A673 (cell line): ENCODE measurements around the gene COG6. TPM values are rescaled to one million over a fixed set of nuclear protein-coding genes. Genes with fewer than 3 reads are reported as not detected.

ENCODE experiments used
- Bru-seq: library from RNA; stranded (reverse); fragments of 400-500 nt; gene quantifications from one replicate; lab custom pipeline; 2021; lab: Mats Ljungman, UMichigan
- BruChase-seq, 2 experiments: library from RNA; stranded (reverse); fragments of 400-500 nt; gene quantifications; one replicate each; lab custom pipeline; 2021; lab: Mats Ljungman, UMichigan
- BruUV-seq: library from RNA; stranded (reverse); fragments of 400-500 nt; replicated peaks from 2 replicates; lab custom pipeline; 2021; lab: Mats Ljungman, UMichigan
- CTCF ChIA-PET: fragments of 300-600 bp; sonication (Branson Sonifier 250); formaldehyde crosslinking; loops from one replicate; lab custom pipeline; 2022; ENCODE audit warnings: antibody characterized with exemption; lab: Charles Lee
- POLR2A ChIA-PET: fragments of 300-600 bp; sonication (Branson Sonifier 250); formaldehyde crosslinking; loops from one replicate; lab custom pipeline; 2022; ENCODE audit warnings: antibody characterized with exemption; ENCODE audit not compliant: low non-redundant PET; lab: Charles Lee
- DNase-seq: peaks from one replicate; pipeline ENCODE4 v3.0.0-alpha.2; 2015; ENCODE audit warnings: low spot score
- H3K27ac ChIP-seq: fragments of 200-600 bp; sonication (generic); 2 replicates; pipeline ENCODE4 v1.5.1; 2016; ENCODE audit warnings: mixed run types, low read depth, mild to moderate bottlenecking, mixed read lengths, antibody characterized with exemption, low read length; ENCODE audit not compliant: poor library complexity, severe bottlenecking
- H3K27me3 ChIP-seq: fragments of 200-600 bp; sonication (generic); replicated peaks from 2 replicates; pipeline ENCODE4 v1.6.1; 2017; ENCODE audit warnings: mixed run types, low read depth, mild to moderate bottlenecking, mixed read lengths, antibody characterized with exemption, low read length; ENCODE audit not compliant: insufficient read depth, poor library complexity
- H3K36me3 ChIP-seq: fragments of 200-600 bp; sonication (generic); 2 replicates; pipeline ENCODE4 v1.6.1; 2016; ENCODE audit warnings: mixed run types, mild to moderate bottlenecking, mixed read lengths, antibody characterized with exemption, low read length; ENCODE audit not compliant: insufficient read depth, poor library complexity, severe bottlenecking
- H3K4me1 ChIP-seq: fragments of 200-600 bp; sonication (generic); 2 replicates; pipeline ENCODE4 v1.6.1; 2017; ENCODE audit warnings: mixed run types, mild to moderate bottlenecking, mixed read lengths, antibody characterized with exemption, low read length; ENCODE audit not compliant: insufficient read depth, poor library complexity, severe bottlenecking
- H3K4me3 ChIP-seq: fragments of 200-600 bp; sonication (generic); 2 replicates; pipeline ENCODE4 v1.5.1; 2016; ENCODE audit warnings: low read depth, mixed run types, mild to moderate bottlenecking, mixed read lengths, low read length; ENCODE audit not compliant: poor library complexity, severe bottlenecking
- H3K9me3 ChIP-seq: fragments of 200-600 bp; sonication (generic); 2 replicates; pipeline ENCODE4 v1.6.1; 2016; ENCODE audit warnings: mixed run types, low read depth, mild to moderate bottlenecking, mixed read lengths, antibody characterized with exemption, low read length; ENCODE audit not compliant: poor library complexity, severe bottlenecking
- EZH2 ChIP-seq: fragments of 200-600 bp; sonication (generic); IDR thresholded peaks from 2 replicates; pipeline ENCODE4 v1.6.1; 2017; ENCODE audit warnings: borderline replicate concordance, low read depth, mild to moderate bottlenecking, mixed read lengths, antibody characterized with exemption, low read length; ENCODE audit not compliant: poor library complexity, severe bottlenecking
- intact Hi-C: fragments of 100-400 bp; cut with micrococcal nuclease; formaldehyde crosslinking; loops from one replicate; pipeline ENCODE4 v1.10.0; 2022; ENCODE audit not compliant: unreplicated experiment
- long read RNA-seq: library from polyadenylated mRNA; stranded (forward); transcript quantifications from one replicate; pipeline ENCODE4 v2.0.0, GENCODE V29; 2022
- total RNA-seq: library from RNA; stranded (reverse); gene quantifications from 2 replicates; pipeline ENCODE4 v1.2.3, GENCODE V29; 2021
- TF ChIP-seq, protein P1 (sequence below): fragments of 300-800, 200-600 bp; sonication (generic); conservative IDR thresholded peaks from 2 replicates; pipeline ENCODE4 v1.5.1; 2017; ENCODE audit warnings: low read depth, mild to moderate bottlenecking, antibody characterized with exemption, low read length, moderate library complexity, mixed read lengths

Gene COG6
- total RNA-seq (33.6 and 41.9 TPM in 2 replicates), Bru-seq, nascent RNA (percentile 69 among the genes with signal in this experiment), BruChase-seq, experiment 1, labeled RNA remaining after a 2-hour chase (percentile 76 among the genes with signal in this experiment), BruChase-seq, experiment 2, labeled RNA remaining after a 6-hour chase (percentile 58 among the genes with signal in this experiment)
- long read RNA-seq, transcript COG6-204 (19 exons, 3,563 nt) = major isoform, 51 of 63 reads
- long read RNA-seq, partial matches to known transcripts = 1 of 63 reads
- long read RNA-seq, other reads (novel, unspliced or antisense) = 11 of 63 reads

- intact Hi-C loops = no loop called here
- Histone ChIP-seq H3K9me3 (no peaks in the 10 kb centered on the region), H3K27me3 (no peaks in the 10 kb centered on the region), H3K36me3 (peaks cover 3% of the 10 kb centered on the region), H3K27ac (peak within 1 kb of the TSS; percentile 69), H3K4me1 (peaks cover 3% of the 10 kb centered on the region), H3K4me3 (peak within 1 kb of the TSS; percentile 89)
- BruUV-seq = no TSS peak
- TF ChIP-seq EZH2 = no peak
- TF ChIP-seq, protein P1, sequence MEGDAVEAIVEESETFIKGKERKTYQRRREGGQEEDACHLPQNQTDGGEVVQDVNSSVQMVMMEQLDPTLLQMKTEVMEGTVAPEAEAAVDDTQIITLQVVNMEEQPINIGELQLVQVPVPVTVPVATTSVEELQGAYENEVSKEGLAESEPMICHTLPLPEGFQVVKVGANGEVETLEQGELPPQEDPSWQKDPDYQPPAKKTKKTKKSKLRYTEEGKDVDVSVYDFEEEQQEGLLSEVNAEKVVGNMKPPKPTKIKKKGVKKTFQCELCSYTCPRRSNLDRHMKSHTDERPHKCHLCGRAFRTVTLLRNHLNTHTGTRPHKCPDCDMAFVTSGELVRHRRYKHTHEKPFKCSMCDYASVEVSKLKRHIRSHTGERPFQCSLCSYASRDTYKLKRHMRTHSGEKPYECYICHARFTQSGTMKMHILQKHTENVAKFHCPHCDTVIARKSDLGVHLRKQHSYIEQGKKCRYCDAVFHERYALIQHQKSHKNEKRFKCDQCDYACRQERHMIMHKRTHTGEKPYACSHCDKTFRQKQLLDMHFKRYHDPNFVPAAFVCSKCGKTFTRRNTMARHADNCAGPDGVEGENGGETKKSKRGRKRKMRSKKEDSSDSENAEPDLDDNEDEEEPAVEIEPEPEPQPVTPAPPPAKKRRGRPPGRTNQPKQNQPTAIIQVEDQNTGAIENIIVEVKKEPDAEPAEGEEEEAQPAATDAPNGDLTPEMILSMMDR = no peak; the same call in 1 of the 2 replicates
- DNase-seq = peak; percentile 92
- ChIA-PET POLR2A (no interaction called here), CTCF (no interaction called here)
Observed at GRCh38 chr13:39655569-39656324, at the start of gene COG6. Gene COG6, plus strand, starts transcription at chr13:39655662. Its CDS starts 65 bp downstream, at chr13:39655727.

DNA sequence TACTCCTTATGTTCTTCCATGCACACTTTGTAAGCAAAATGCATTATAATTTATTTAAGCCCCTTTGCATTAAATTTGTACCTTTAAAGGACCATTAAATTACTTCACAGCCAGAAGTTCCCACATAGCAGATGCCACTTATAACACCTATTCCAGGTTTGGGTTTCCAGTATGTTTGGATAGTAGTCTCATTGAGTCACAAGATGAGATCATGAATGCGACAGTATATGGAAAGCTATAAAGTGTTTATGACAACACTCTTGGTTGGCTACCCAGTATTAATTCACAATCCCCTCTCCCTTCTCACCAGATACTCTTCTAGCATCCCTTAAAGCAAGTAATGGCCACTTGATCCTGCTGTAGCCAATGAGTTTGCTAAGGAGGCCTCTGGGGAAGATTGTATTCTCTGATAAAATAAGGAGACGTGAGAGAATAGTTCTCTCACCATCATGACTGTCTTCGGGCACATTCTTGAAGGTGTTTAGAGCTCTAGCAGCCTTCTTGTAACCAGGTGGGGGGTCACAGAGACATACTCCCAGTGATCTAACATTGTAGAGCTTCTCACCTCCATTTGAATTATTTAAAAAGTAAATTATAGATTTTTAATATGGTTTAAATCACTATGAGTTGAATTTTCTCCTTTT is 49.7 kb upstream of the COG6 start:
- Histone ChIP-seq H3K9me3 (no peaks in the 10 kb centered on the region), H3K4me1 (peaks cover 19% of the 10 kb centered on the region), H3K27me3 (no peaks in the 10 kb centered on the region), H3K36me3 (peaks cover 3% of the 10 kb centered on the region), H3K4me3 (no peak overlapping the region), H3K27ac (no peak overlapping the region)
- intact Hi-C loops = no loop called here
- ChIA-PET CTCF (interaction anchor here (0.5 kb wide), 1 partner anchor 729 kb away, joined by 4 read pairs; no protein-coding TSS in a partner anchor), POLR2A (interaction anchor here (0.6 kb wide), 1 partner anchor 54 kb away, joined by 3 read pairs; no protein-coding TSS in a partner anchor)
- TF ChIP-seq, protein P1 = no peak
- TF ChIP-seq EZH2 = no peak
- no peak for DNase-seq
- no TSS peak for BruUV-seq

DNA sequence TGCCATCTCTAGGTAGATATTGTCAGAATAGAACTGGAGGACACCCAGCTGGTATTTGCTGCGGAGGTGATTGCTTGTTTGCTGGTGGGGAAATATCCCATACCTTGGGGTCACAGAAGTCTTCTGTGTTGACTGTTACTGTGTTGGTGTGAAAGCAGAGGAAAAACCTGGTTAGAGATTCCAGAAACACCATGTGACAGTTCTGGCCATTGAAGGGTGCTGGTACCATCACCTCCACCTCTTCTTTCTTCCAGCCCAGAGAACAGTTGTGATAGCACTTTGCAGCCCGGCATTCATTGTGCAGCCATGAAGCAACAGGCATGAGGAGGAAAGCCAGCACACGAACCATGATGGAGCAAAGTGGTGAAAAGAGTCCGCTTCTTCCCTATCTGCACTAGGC is 47.6 kb upstream of the COG6 start:
- no peaks in the 10 kb centered on the region for H3K9me3 ChIP-seq
- ChIA-PET CTCF (no interaction called here), POLR2A (no interaction called here)
- H3K4me1 ChIP-seq = peaks cover 39% of the 10 kb centered on the region
- no peaks in the 10 kb centered on the region for H3K27me3 ChIP-seq
- DNase-seq = no peak
- H3K36me3 ChIP-seq = no peaks in the 10 kb centered on the region
- no peak for TF ChIP-seq EZH2
- TF ChIP-seq, protein P1 = no peak
- intact Hi-C loops = no loop called here
- no peak overlapping the region for H3K27ac ChIP-seq
- no TSS peak for BruUV-seq
- H3K4me3 ChIP-seq = no peak overlapping the region
